H1 (cell line): ENCODE measurements around the gene AMH. TPM values are rescaled to one million over a fixed set of nuclear protein-coding genes. Genes with fewer than 3 reads are reported as not detected.
A peak's percentile ranks its signal among the peaks of the same experiment; 100 is the strongest.

Experiments used
- CTCF ChIA-PET: fragments of 300-600 bp; sonication (Branson Sonifier 250); formaldehyde crosslinking; loops from one replicate; lab custom pipeline; 2021; ENCODE audit not compliant: partially characterized antibody; lab: Charles Lee
- POLR2A ChIA-PET: fragments of 300-600 bp; sonication (Branson Sonifier 250); formaldehyde crosslinking; loops from one replicate; lab custom pipeline; 2021; ENCODE audit warnings: inconsistent platforms; ENCODE audit not compliant: partially characterized antibody; lab: Charles Lee
- DNase-seq, 2 experiments: peaks; one replicate each; pipeline versions ENCODE4 v3.0.0 to v3.0.0-alpha.2; 2010 to 2022; ENCODE audit warnings: low spot score in 2 of 2, low read depth in 1 of 2, mixed read lengths in 1 of 2
- FAIRE-seq: peaks from 2 replicates; lab custom pipeline; 2011; peaks lifted over from hg19 to GRCh38; lab: Jason Lieb, UNC
- H2AFZ ChIP-seq: 2 replicates; pipeline ENCODE4 v1.8.1; 2012; ENCODE audit warnings: low read length, inconsistent platforms
- H2AK5ac ChIP-seq: 2 replicates; pipeline ENCODE4 v1.6.1; 2013; ENCODE audit warnings: low read depth, low read length
- H2BK120ac ChIP-seq: replicated peaks from 2 replicates; pipeline ENCODE3; 2013; ENCODE audit warnings: low read depth, low read length, inconsistent platforms
- H2BK12ac ChIP-seq: 2 replicates; pipeline ENCODE4 v1.6.1; 2013; ENCODE audit warnings: low read depth, low read length
- H2BK15ac ChIP-seq: 2 replicates; pipeline ENCODE4 v1.6.1; 2013; ENCODE audit warnings: low read length
- H2BK20ac ChIP-seq: 2 replicates; pipeline ENCODE4 v1.6.1; 2013; ENCODE audit warnings: low read length
- H2BK5ac ChIP-seq: 2 replicates; pipeline ENCODE4 v1.6.1; 2013; ENCODE audit warnings: low read depth, low read length
- H3K14ac ChIP-seq: 2 replicates; pipeline ENCODE4 v1.6.1; 2013; ENCODE audit warnings: inconsistent platforms; ENCODE audit not compliant: insufficient read length
- H3K18ac ChIP-seq: 2 replicates; pipeline ENCODE4 v1.6.1; 2013; ENCODE audit warnings: low read length; ENCODE audit errors: extremely low read depth
- H3K23ac ChIP-seq: 2 replicates; pipeline ENCODE4 v1.6.1; 2013; ENCODE audit warnings: inconsistent platforms; ENCODE audit not compliant: insufficient read length
- H3K23me2 ChIP-seq: 2 replicates; pipeline ENCODE4 v1.6.1; 2013; ENCODE audit warnings: low read depth, low read length
- H3K27ac ChIP-seq: 2 replicates; pipeline ENCODE4 v1.6.1; 2011; ENCODE audit warnings: low read depth, low read length, inconsistent platforms
- H3K27me3 ChIP-seq, 4 experiments: replicated peaks in 1 of 4; 1 replicate in 1 of 4; 2 replicates in 3 of 4; pipeline versions ENCODE4 v1.6.1 to v1.8.1; 2011 to 2013; ENCODE audit warnings: low read length in 3 of 4, mild to moderate bottlenecking in 3 of 4, inconsistent platforms in 2 of 4, mixed read lengths in 2 of 4, moderate library complexity in 1 of 4; ENCODE audit not compliant: control insufficient read depth in 3 of 4, insufficient read depth in 3 of 4; ENCODE audit errors: extremely low read depth in 1 of 4
- H3K36me3 ChIP-seq, 4 experiments: 2 replicates each; pipeline versions ENCODE4 v1.6.1 to v1.8.1; 2011 to 2013; ENCODE audit warnings: mild to moderate bottlenecking in 4 of 4, low read length in 3 of 4, moderate library complexity in 2 of 4, control low read depth in 1 of 4, inconsistent platforms in 1 of 4; ENCODE audit not compliant: insufficient read depth in 4 of 4, control insufficient read depth in 2 of 4
- H3K4ac ChIP-seq: replicated peaks from 2 replicates; pipeline ENCODE3; 2013; ENCODE audit warnings: low read length, low read depth, mixed read lengths, inconsistent platforms; ENCODE audit not compliant: insufficient read length
- H3K4me1 ChIP-seq, 4 experiments: replicated peaks in 1 of 4; 1 replicate in 1 of 4; 2 replicates in 3 of 4; pipeline versions ENCODE4 v1.6.1 to v1.8.1; 2011 to 2013; ENCODE audit warnings: low read length in 3 of 4, inconsistent platforms in 2 of 4, mixed read lengths in 1 of 4; ENCODE audit not compliant: insufficient read depth in 4 of 4, control insufficient read depth in 3 of 4
- H3K4me2 ChIP-seq, 2 experiments: 2 replicates each; pipeline versions ENCODE4 v1.6.1 to v1.8.1; 2011 to 2013; ENCODE audit warnings: low read depth in 2 of 2, low read length in 2 of 2, control low read depth in 1 of 2, inconsistent platforms in 1 of 2, mild to moderate bottlenecking in 1 of 2; ENCODE audit not compliant: insufficient read depth in 1 of 2
- H3K4me3 ChIP-seq, 4 experiments: fragments of 200-600, 300-600 bp in 1 of 4; sonication (generic), shearing (Covaris generic), sonication (Bioruptor Twin) in 1 of 4; 2 replicates each; pipeline versions ENCODE4 v1.5.1 to v1.8.1; 2011 to 2016; ENCODE audit warnings: low read length in 4 of 4, low read depth in 3 of 4, control low read depth in 2 of 4, inconsistent platforms in 2 of 4, mild to moderate bottlenecking in 2 of 4, mixed read lengths in 1 of 4, moderate library complexity in 1 of 4; ENCODE audit not compliant: insufficient read depth in 2 of 4; ENCODE audit errors: extremely low read depth in 1 of 4
- H3K56ac ChIP-seq: replicated peaks from 2 replicates; pipeline ENCODE3; 2013; ENCODE audit warnings: low read depth, mild to moderate bottlenecking, mixed read lengths, low read length, inconsistent platforms; ENCODE audit not compliant: insufficient read length
- H3K79me1 ChIP-seq: 2 replicates; pipeline ENCODE4 v1.6.1; 2013; ENCODE audit warnings: low read depth, low read length, control low read depth
- H3K79me2 ChIP-seq, 2 experiments: 2 replicates each; pipeline versions ENCODE4 v1.6.1 to v1.8.1; 2012 to 2013; ENCODE audit warnings: low read length in 2 of 2, mild to moderate bottlenecking in 2 of 2, inconsistent platforms in 1 of 2; ENCODE audit not compliant: insufficient read depth in 2 of 2, control insufficient read depth in 1 of 2
- H3K9ac ChIP-seq, 4 experiments: replicated peaks in 1 of 4; 1 replicate in 1 of 4; 2 replicates in 3 of 4; pipeline versions ENCODE4 v1.6.1 to v1.8.1; 2011 to 2013; ENCODE audit warnings: low read depth in 3 of 4, low read length in 3 of 4, control low read depth in 2 of 4, mild to moderate bottlenecking in 2 of 4, moderate library complexity in 2 of 4, inconsistent platforms in 1 of 4; ENCODE audit errors: extremely low read depth in 1 of 4
- H3K9me3 ChIP-seq, 2 experiments: 2 replicates each; pipeline versions ENCODE4 v1.6.1 to v1.8.1; 2012 to 2013; ENCODE audit warnings: mild to moderate bottlenecking in 2 of 2, moderate library complexity in 2 of 2, control low read depth in 1 of 2, inconsistent platforms in 1 of 2, low read depth in 1 of 2, low read length in 1 of 2, mixed read lengths in 1 of 2; ENCODE audit not compliant: insufficient read depth in 2 of 2
- H4K20me1 ChIP-seq, 2 experiments: replicated peaks in 1 of 2; 2 replicates each; pipeline versions ENCODE3 to v1.8.1; 2011 to 2013; ENCODE audit warnings: inconsistent platforms in 2 of 2, low read length in 2 of 2, mild to moderate bottlenecking in 1 of 2; ENCODE audit not compliant: insufficient read depth in 2 of 2, control insufficient read depth in 1 of 2
- H4K5ac ChIP-seq: 2 replicates; pipeline ENCODE4 v1.6.1; 2013; ENCODE audit warnings: low read length, low read depth, mixed read lengths, inconsistent platforms; ENCODE audit not compliant: insufficient read length
- H4K8ac ChIP-seq: 2 replicates; pipeline ENCODE4 v1.8.0; 2013; ENCODE audit warnings: mild to moderate bottlenecking, moderate library complexity, low read length, inconsistent platforms; ENCODE audit not compliant: insufficient read depth; ENCODE audit errors: extremely low read depth
- H4K91ac ChIP-seq: replicated peaks from 2 replicates; pipeline ENCODE3; 2013; ENCODE audit warnings: low read length, mixed read lengths, inconsistent platforms; ENCODE audit not compliant: insufficient read length
- ASH2L ChIP-seq: fragments of 200-600, 300-600 bp; sonication (generic); IDR thresholded peaks from one replicate; pipeline ENCODE4 v1.7.1; 2017; ENCODE audit warnings: low read length
- CBX8 ChIP-seq: fragments of 300-800, 300-1000 bp; sonication (generic); IDR thresholded peaks from 2 replicates; pipeline ENCODE4 v1.7.1; 2016; ENCODE audit warnings: low read depth, low read length, borderline replicate concordance
- KDM1A ChIP-seq: fragments of 200-600, 300-600 bp; sonication (generic); IDR thresholded peaks from 2 replicates; pipeline ENCODE4 v1.7.1; 2016; ENCODE audit warnings: mild to moderate bottlenecking, low read length, borderline replicate concordance
- SIN3A ChIP-seq, 2 experiments: IDR thresholded peaks in 1 of 2; conservative IDR thresholded peaks in 1 of 2; 2 replicates each; pipeline ENCODE4 v1.6.1; 2011 to 2012; ENCODE audit warnings: low read length in 2 of 2, improper control_type of control experiment in 1 of 2, low read depth in 1 of 2, mild to moderate bottlenecking in 1 of 2
- ZNF274 ChIP-seq: IDR thresholded peaks from 2 replicates; pipeline ENCODE4 v1.7.0; 2012; ENCODE audit warnings: low read length, borderline replicate concordance; ENCODE audit errors: extremely low read depth
- WGBS, 2 experiments: shearing (Covaris generic) in 1 of 2; methylation state at CpG; one replicate each; pipeline versions ENCODE4 v1.1.6 to v1.1.7; 2013 to 2015; ENCODE audit warnings: low lambda C conversion rate in 2 of 2, mixed read lengths in 2 of 2, inconsistent platforms in 1 of 2, low coverage in 1 of 2, missing lambda C conversion rate in 1 of 2; ENCODE audit not compliant: insufficient replicate concordance in 2 of 2, insufficient coverage in 1 of 2, insufficient read length in 1 of 2; ENCODE audit errors: extremely low coverage in 1 of 2, missing lambda C conversion rate in 1 of 2; 5-methylcytosine and 5-hydroxymethylcytosine counted together
- polyA plus RNA-seq, 7 experiments: library from polyadenylated mRNA; depleted of rRNA in 3 of 7; stranded (reverse) in 5 of 7; unstranded in 2 of 7; fragments of >200 nt in 5 of 7; fragments of 200-250 nt in 2 of 7; gene quantifications; 1 replicate in 5 of 7; 2 replicates in 1 of 7; 4 replicates in 1 of 7; pipeline versions ENCODE4 v1.2.1 to v1.2.3, GENCODE V29; 2011 to 2013; ENCODE audit warnings: missing spikeins in 2 of 7, mixed read lengths in 2 of 7
- total RNA-seq: library from RNA; stranded (reverse); fragmentation: NEBNext Ultra II Directional; extraction: Animal tissue kit (Norgen Biotek cat#: 25700); gene quantifications from 2 replicates; pipeline ENCODE4 v1.2.1, GENCODE V29; 2021

AMH gene
- total and polyA plus RNA-seq, 2 of the 8 experiments (the other 6 are each of a cell fraction or from before 2014, with no cell fraction given) = 10.5 to 15.4 TPM

DNA sequence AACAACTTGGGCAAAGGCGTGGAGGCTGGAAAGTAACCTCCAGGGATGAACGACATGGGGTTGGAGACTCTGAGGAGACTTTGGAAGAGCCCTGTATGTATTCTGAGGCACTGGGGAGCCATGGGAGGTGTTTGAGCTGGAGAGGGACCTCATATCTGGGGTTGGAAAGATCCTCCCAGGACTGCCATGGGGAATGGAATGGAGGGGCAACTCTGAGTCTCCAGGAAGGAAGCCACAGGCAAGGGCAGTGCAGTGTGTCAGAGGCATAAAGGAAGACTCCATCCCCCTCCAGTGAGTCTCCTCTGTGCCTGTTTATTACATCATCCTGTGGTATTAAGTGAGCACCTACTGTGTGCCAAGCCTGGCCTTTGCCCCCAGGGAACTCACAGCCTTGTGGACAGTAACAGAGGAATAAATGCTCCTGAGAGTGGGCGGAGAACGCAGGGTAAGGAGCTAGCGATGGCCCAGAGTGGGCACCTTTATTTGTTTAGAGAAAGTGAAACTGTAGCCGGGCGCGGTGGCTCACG is 25.1 kb downstream of the AMH start:
- Histone ChIP-seq H3K23me2 (peaks cover 5% of the 10 kb centered on the region; the same call in 1 of the 2 replicates), H3K4me2 (peak overlapping the region in 1 of 2 experiments; percentile 79; a peak in 1 of 4 replicates), H3K4ac (no peak overlapping the region), H2BK120ac (no peak overlapping the region)
- FAIRE-seq = no peak
- DNase-seq = no peak
- no peak for TF ChIP-seq CBX8
- TF ChIP-seq KDM1A = peak; percentile 96
- TF ChIP-seq SIN3A (conservative IDR thresholded peaks at IDR 0.05 in 1 of 2, IDR thresholded peaks at IDR 0.05 in 1 of 2; ENCODE audit: low read depth in 1 of 2, low read length in 2 of 2) = no peak
- TF ChIP-seq ASH2L = no peak
- TF ChIP-seq ZNF274 = no peak
- TF ChIP-seq, all 59 proteins: peak for 1
- WGBS, 2 experiments = 88% methylated on average over 9 of the region's 9 CpGs; no CpG with 5 or more reads in 1 of the 2 experiments
- no peak overlapping the region for H2BK5ac ChIP-seq
- no peak overlapping the region for H4K91ac ChIP-seq
- 0 out of 2 replicates have a peak overlapping the region, but pooled peaks have one; percentile 72 for H2AK5ac ChIP-seq
- H3K18ac ChIP-seq = no peak overlapping the region
- H3K79me1 ChIP-seq = peaks cover 3% of the 10 kb centered on the region; the same call in 1 of the 2 replicates
- H3K27me3 ChIP-seq = no peaks in the 10 kb centered on the region
- H3K9me3 ChIP-seq = no peaks in the 10 kb centered on the region
- no peak overlapping the region for H3K23ac ChIP-seq
- H2AFZ ChIP-seq = no peak overlapping the region
- H4K20me1 ChIP-seq = peaks cover 22 to 31% of the 10 kb centered on the region in 2 experiments
- peaks cover 3 to 23% (median 9%) of the 10 kb centered on the region in 4 experiments; a peak in 5 of 8 replicates for H3K36me3 ChIP-seq
- ChIA-PET CTCF (interaction anchor here (0.6 to 6.2 kb wide), 30 partner anchors 12 to 347 kb away, joined by 3 to 106 read pairs (median 6); partner anchors contain the start of genes JSRP1, LSM7 and SPPL2B), POLR2A (interaction anchor here (0.6 to 23.4 kb wide), 16 partner anchors 7 to 1985 kb away, joined by 3 to 330 read pairs (median 6); partner anchors contain the start of genes AMH, JSRP1 and PLEKHJ1)
- peaks cover 20 to 40% of the 10 kb centered on the region in 2 experiments; a peak in 3 of 4 replicates for H3K79me2 ChIP-seq
- no peak overlapping the region for H2BK12ac ChIP-seq
- no peak overlapping the region for H3K9ac ChIP-seq
- H3K27ac ChIP-seq = no peak overlapping the region
- H2BK20ac ChIP-seq = no peak overlapping the region
- H3K14ac ChIP-seq = no peak overlapping the region
- no peak overlapping the region for H3K56ac ChIP-seq
- peak overlapping the region in 2 of 4 experiments; percentile 14 to 53; a peak in 3 of 8 replicates for H3K4me3 ChIP-seq
- H3K4me1 ChIP-seq = peaks cover 0 to 17% (median 7%) of the 10 kb centered on the region in 4 experiments; a peak in 5 of 7 replicates
- no peak overlapping the region for H2BK15ac ChIP-seq
- 0 out of 2 replicates have a peak overlapping the region, but pooled peaks have one; percentile 9 for H4K8ac ChIP-seq
- H4K5ac ChIP-seq = no peak overlapping the region
